GM12864 (cell line): ENCODE results near the gene MALSU1.

Source experiments
- DNase-seq: peaks from one replicate; pipeline ENCODE4 v3.0.0-alpha.2; 2011; ENCODE audit warnings: low read depth
- H3K4me3 ChIP-seq: 2 replicates; pipeline ENCODE4 v1.5.1; 2011; ENCODE audit warnings: mild to moderate bottlenecking, low read depth, low read length, control low read depth
- TF ChIP-seq, protein P1 (sequence below): IDR thresholded peaks from 2 replicates; pipeline ENCODE4 v1.5.1; 2011; ENCODE audit warnings: low read depth, mild to moderate bottlenecking, moderate library complexity, low read length, control low read depth, inconsistent platforms; ENCODE audit errors: missing control alignments

The MALSU1 gene

DNA sequence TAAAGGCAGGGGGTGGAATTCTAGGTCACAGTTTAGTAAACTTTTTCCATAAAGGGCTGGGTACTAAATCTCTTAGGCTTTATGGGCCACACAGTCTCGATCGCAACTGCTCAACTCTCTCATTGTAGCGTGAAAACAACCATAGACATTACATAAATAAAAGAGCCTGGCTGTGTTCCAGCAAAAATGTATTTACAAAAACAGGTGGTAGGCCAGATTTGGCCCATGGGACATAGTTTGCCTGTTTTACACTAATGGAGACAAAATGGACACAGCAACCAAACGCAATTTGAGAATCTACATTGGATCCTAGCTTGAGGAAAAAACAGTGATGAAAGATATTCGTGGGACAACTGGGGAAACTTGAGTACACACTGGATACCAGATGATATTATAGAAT lies 23.2 kb upstream of the MALSU1 start:
- TF ChIP-seq, protein P1, sequence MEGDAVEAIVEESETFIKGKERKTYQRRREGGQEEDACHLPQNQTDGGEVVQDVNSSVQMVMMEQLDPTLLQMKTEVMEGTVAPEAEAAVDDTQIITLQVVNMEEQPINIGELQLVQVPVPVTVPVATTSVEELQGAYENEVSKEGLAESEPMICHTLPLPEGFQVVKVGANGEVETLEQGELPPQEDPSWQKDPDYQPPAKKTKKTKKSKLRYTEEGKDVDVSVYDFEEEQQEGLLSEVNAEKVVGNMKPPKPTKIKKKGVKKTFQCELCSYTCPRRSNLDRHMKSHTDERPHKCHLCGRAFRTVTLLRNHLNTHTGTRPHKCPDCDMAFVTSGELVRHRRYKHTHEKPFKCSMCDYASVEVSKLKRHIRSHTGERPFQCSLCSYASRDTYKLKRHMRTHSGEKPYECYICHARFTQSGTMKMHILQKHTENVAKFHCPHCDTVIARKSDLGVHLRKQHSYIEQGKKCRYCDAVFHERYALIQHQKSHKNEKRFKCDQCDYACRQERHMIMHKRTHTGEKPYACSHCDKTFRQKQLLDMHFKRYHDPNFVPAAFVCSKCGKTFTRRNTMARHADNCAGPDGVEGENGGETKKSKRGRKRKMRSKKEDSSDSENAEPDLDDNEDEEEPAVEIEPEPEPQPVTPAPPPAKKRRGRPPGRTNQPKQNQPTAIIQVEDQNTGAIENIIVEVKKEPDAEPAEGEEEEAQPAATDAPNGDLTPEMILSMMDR: no peak
- DNase-seq: no peak
- no peak overlapping the region for H3K4me3 ChIP-seq

DNA sequence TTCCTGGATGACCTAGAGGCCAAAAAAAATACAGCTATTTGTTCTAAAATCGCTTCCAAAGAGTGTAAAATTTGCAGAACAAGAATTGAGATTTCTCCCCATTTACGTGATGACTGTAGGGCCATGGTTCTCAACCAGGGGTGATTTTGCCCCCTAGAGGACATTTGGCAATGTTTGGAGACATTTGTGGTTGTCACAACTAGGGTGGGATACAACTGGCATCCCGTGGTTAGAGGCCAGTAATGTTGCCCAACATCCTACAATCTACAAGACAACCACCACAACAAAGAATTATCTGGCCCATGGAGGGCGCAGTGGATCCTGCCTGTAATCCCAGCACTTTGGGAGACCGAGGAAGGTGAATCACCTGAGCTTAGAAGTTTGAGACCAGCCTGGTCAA lies 22.8 kb upstream of the MALSU1 start:
- TF ChIP-seq, protein P1: peak; percentile 57
- DNase-seq: no peak
- H3K4me3 ChIP-seq: no peak overlapping the region

DNA sequence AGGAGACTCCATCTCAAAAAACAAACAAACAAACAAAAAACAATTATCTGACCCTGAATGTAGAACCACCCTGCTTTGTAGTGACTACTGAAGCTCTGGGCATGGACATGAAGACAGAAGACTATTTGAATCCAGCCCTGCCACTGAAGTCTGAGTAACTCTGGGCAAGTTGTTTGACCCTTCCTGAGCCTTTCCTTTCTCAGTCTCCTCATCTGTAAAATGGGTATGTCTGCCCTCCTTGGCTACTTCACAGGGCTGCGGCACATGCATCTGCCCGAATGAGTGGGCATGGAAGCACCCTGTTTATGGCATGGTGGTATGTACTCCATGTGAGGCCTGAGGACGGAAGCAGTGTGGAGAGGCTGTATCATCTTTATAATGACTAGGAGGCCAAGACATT lies 22.2 kb upstream of the MALSU1 start:
- no peak overlapping the region for H3K4me3 ChIP-seq
- no peak for DNase-seq
- TF ChIP-seq, protein P1: no peak

DNA sequence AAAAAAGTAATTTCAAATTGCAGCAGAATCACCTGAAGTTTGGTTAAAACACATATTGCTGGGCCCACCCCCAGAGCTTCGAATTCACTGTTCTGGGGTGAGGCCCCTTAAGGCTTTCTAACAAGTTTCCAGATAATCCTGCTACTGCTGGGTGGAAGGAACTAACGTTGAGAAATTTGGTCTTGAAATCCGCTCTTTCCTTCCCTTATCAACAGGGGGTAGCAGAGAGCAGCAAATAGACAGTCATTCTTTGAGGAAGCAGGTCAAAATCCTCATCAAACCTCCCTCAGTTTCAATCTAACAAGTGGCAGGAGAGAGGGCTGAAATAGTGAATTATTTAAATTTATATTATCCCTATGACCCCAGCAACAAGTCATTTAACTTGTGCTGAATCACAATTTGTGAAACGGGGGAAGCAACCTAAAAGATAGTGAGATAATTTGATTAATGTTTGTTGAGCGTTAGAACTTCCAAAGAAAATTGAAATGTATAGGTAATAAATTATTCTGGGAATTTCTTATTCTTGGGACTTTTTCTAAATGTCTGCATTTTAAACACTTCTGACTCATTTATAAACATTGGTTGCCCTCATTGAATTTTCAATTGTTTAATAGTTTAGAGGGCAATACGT lies 21.7 kb upstream of the MALSU1 start:
- TF ChIP-seq, protein P1: peak; percentile 81
- H3K4me3 ChIP-seq: no peak overlapping the region
- DNase-seq: peak; percentile 56

- TF ChIP-seq, protein P1: no peak
- no peak overlapping the region for H3K4me3 ChIP-seq
- DNase-seq: no peak
Observed at GRCh38 chr7:23279819-23280525, 19.2 kb upstream of the MALSU1 start.

DNA sequence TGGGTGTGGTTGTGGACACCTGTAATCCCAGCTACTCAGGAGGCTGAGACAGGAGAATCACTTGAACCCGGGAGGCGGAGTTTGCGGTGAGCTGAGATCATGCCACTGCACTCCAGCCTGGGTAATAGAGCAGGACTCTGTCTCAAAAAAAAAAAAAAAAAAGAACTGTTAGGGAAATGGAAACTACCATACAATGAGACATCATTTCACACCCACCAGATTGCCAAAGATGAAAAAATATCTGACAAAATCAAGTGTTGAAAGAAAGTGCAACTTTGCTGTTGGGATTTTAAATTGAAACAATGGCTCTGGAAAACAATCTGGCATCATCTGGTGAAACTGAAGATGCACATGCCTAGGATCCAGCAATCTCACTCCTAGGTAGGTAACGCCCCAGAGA lies 16.1 kb upstream of the MALSU1 start:
- no peak overlapping the region for H3K4me3 ChIP-seq
- TF ChIP-seq, protein P1: no peak

GRCh38 chr7:23284871-23285270 lies 14.3 kb upstream of the MALSU1 start:
- DNase-seq: no peak
- no peak overlapping the region for H3K4me3 ChIP-seq
- TF ChIP-seq, protein P1: no peak

More for the DNA sequence above, 16.1 kb upstream of the MALSU1 start:
- DNase-seq: no peak
